ENCODE data around the gene DCBLD1. TPM values are rescaled to one million over a fixed set of nuclear protein-coding genes. Genes with fewer than 3 reads are reported as not detected.
A peak's percentile ranks its signal among the peaks of the same experiment; 100 is the strongest.

Gene DCBLD1
- total and polyA plus RNA-seq, 2 of the 4 experiments (the other 2 are of a cell fraction), result 21.1 to 27.8 TPM

- Histone ChIP-seq H3K36me3 (ENCODE audit: control insufficient read depth, insufficient read depth, low read length) (peaks cover 26% of the 10 kb centered on the region), H3K9ac (ENCODE audit: low read depth, low read length) (no peak overlapping the region), H4K20me1 (ENCODE audit: insufficient read depth, low read length) (peaks cover 4% of the 10 kb centered on the region; the same call in 1 of the 2 replicates), H3K14ac (replicated peaks; ENCODE audit: low read depth, low read length) (no peak overlapping the region), H2AK9ac (replicated peaks; ENCODE audit: low read depth, low read length, poor library complexity) (no peak overlapping the region), H3K4ac (ENCODE audit: low read depth, low read length) (peak overlapping the region; percentile 12), H3K4me3 (ENCODE audit: insufficient read depth, low read depth, low read length) (no peak overlapping the region), H3K18ac (ENCODE audit: low read depth, low read length) (no peak overlapping the region), H2BK120ac (ENCODE audit: low read depth, low read length) (no peak overlapping the region), H3K27ac (ENCODE audit: insufficient read depth, low read length) (no peak overlapping the region), H4K91ac (ENCODE audit: insufficient read depth, low read depth, low read length) (no peak overlapping the region), H2AFZ (replicated peaks; ENCODE audit: low read length, poor library complexity) (no peak overlapping the region), H3K4me1 (ENCODE audit: control insufficient read depth, insufficient read depth, low read length) (peaks cover 19% of the 10 kb centered on the region), H3K79me1 (ENCODE audit: low read depth in 1 of 2, low read length in 2 of 2) (peaks cover 0 to 34% of the 10 kb centered on the region in 2 experiments; a peak in 2 of 4 replicates), H3K23ac (ENCODE audit: low read depth, low read length) (no peak overlapping the region), H4K8ac (ENCODE audit: low read depth in 2 of 2, low read length in 2 of 2) (no peak overlapping the region), H2AK5ac (ENCODE audit: low read depth, low read length) (no peak overlapping the region), H4K5ac (ENCODE audit: low read depth, low read length) (no peak overlapping the region), H3K27me3 (ENCODE audit: control insufficient read depth, insufficient read depth, low read length) (no peaks in the 10 kb centered on the region), H3K9me3 (ENCODE audit: control insufficient read depth, insufficient read depth, low read length) (no peaks in the 10 kb centered on the region), H3K9me1 (ENCODE audit: insufficient read depth, low read length) (peaks cover 16% of the 10 kb centered on the region), H2BK5ac (ENCODE audit: low read depth, low read length, poor library complexity, severe bottlenecking) (no peak overlapping the region), H3K4me2 (ENCODE audit: low read depth, low read length) (no peak overlapping the region), H3K56ac (ENCODE audit: extremely low read depth, insufficient read depth, low read length) (no peak overlapping the region), H2BK20ac (ENCODE audit: low read depth, low read length) (no peak overlapping the region), H2BK15ac (ENCODE audit: low read depth, low read length) (no peak overlapping the region)
- intact Hi-C loops (cut with micrococcal nuclease), result no loop called here
- ATAC-seq (ENCODE audit: low read depth) (no peak), DNase-seq (no peak)
- BruUV-seq (replicated peaks), result no TSS peak
- dilution Hi-C loops (cut with HindIII; ENCODE audit: low sequenced_read_pairs, unreplicated experiment), result no loop called here
- no peak for TF ChIP-seq RFX5 (IDR thresholded peaks at IDR 0.05; ENCODE audit: low read depth, low read length)
- no peak for TF ChIP-seq MAZ (IDR thresholded peaks at IDR 0.05; ENCODE audit: borderline replicate concordance, low read depth, low read length)
- no peak for TF ChIP-seq CTCF (conservative IDR thresholded peaks at IDR 0.05; ENCODE audit: low read depth, low read length)
- TF ChIP-seq POLR2A (IDR thresholded peaks at IDR 0.05; ENCODE audit: low read depth, low read length), result no peak
- TF ChIP-seq SMC3 (IDR thresholded peaks at IDR 0.05; ENCODE audit: low read depth, low read length), result no peak
- no peak for TF ChIP-seq BHLHE40 (IDR thresholded peaks at IDR 0.05; ENCODE audit: low read depth, low read length)
- no peak for TF ChIP-seq CEBPB (IDR thresholded peaks at IDR 0.05; ENCODE audit: low read depth, low read length)
- no peak for TF ChIP-seq NFE2L2 (IDR thresholded peaks at IDR 0.05; ENCODE audit: low read depth, low read length)
- no peak for TF ChIP-seq CHD1 (IDR thresholded peaks at IDR 0.05; ENCODE audit: low read depth, low read length)
- TF ChIP-seq ELK1 (IDR thresholded peaks at IDR 0.05; ENCODE audit: borderline replicate concordance, low read depth, low read length), result no peak
- no peak for TF ChIP-seq RAD21 (IDR thresholded peaks at IDR 0.05; ENCODE audit: low read length)
- no peak for TF ChIP-seq MXI1 (IDR thresholded peaks at IDR 0.05; ENCODE audit: borderline replicate concordance, low read depth, low read length)
- no peak for TF ChIP-seq RCOR1 (IDR thresholded peaks at IDR 0.05; ENCODE audit: insufficient replicate concordance, low read length)
- TF ChIP-seq USF2 (IDR thresholded peaks at IDR 0.05; ENCODE audit: low read depth, low read length), result no peak
- TF ChIP-seq MAFK (IDR thresholded peaks at IDR 0.05; ENCODE audit: low read depth, low read length), result no peak
- no peak for TF ChIP-seq FOS (IDR thresholded peaks at IDR 0.05; ENCODE audit: low read depth, low read length)
- ChIA-PET CTCF (interaction anchor here (0.7 kb wide), 1 partner anchor 9 kb away, joined by 4 read pairs; no protein-coding TSS in a partner anchor), POLR2A (ENCODE audit: unreplicated experiment) (no interaction called here)
- WGBS, 2 experiments (ENCODE audit: extremely low coverage in 2 of 2, insufficient read length in 1 of 2), result no CpG with 5 or more reads among the region's 4 CpGs
- in situ Hi-C loops (cut with MboI; ENCODE audit: low sequenced_read_pairs), result no loop called here
Observed at GRCh38 chr6:117545161-117545595, 62.7 kb downstream of the DCBLD1 start.
